ENCODE measurements around the gene MYO7A.

DNA sequence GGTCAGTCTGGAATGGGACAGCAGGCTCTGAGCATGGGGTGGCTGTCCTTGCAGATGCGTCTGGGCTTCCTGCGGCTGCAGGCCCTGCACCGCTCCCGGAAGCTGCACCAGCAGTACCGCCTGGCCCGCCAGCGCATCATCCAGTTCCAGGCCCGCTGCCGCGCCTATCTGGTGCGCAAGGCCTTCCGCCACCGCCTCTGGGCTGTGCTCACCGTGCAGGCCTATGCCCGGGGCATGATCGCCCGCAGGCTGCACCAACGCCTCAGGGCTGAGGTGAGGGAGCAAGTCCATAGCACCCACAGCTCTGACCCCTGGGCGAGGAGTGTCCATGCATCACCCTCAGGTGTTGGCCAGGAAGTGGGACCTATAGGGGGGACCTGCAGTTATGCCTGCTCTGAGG lies 51.6 kb downstream of the MYO7A start:
- TF ChIP-seq, protein P1, sequence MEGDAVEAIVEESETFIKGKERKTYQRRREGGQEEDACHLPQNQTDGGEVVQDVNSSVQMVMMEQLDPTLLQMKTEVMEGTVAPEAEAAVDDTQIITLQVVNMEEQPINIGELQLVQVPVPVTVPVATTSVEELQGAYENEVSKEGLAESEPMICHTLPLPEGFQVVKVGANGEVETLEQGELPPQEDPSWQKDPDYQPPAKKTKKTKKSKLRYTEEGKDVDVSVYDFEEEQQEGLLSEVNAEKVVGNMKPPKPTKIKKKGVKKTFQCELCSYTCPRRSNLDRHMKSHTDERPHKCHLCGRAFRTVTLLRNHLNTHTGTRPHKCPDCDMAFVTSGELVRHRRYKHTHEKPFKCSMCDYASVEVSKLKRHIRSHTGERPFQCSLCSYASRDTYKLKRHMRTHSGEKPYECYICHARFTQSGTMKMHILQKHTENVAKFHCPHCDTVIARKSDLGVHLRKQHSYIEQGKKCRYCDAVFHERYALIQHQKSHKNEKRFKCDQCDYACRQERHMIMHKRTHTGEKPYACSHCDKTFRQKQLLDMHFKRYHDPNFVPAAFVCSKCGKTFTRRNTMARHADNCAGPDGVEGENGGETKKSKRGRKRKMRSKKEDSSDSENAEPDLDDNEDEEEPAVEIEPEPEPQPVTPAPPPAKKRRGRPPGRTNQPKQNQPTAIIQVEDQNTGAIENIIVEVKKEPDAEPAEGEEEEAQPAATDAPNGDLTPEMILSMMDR (IDR thresholded peaks at IDR 0.05; ENCODE audit: insufficient read depth, low read depth, low read length), result no peak
- no peak for TF ChIP-seq EZH2 (IDR thresholded peaks at IDR 0.05; ENCODE audit: insufficient read depth, low read length)
